Middle frontal gyrus (tissue), 1 donor: Measurements from ENCODE around the gene ZNF888.
"Not testable (repeated sequence)": the region's sequence is repeated elsewhere in the genome, so short reads cannot be mapped to it uniquely, and the experiment has no call there.

ENCODE experiments used
- DNase-seq: peaks from one replicate; pipeline ENCODE4 v3.0.0-alpha.2; 2015; ENCODE audit warnings: low spot score; ENCODE audit errors: extremely low spot score

Gene ZNF888

DNA sequence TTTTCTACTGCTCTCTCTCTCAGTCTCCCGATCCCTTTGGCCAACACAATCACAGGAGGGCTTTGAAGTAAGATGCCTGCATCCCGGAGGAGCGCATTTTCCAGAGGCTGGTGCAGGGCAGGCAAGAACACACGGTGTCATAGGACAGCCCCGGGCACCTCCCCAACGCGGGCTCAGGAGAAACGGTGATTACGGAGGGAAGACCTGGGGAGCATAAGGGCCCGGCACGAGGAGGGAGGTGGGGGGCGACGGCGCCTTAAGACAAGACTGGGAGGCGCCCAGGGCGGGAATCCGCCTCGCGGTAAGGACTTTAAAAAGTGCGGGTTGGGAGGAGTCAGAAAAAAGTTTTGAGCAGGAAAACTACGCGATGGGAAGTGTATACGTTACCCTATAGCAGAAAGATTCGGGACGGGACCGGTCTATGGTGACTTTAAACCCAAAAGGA, 18.7 kb upstream of the ZNF888 start:
- DNase-seq, result no peak

DNA sequence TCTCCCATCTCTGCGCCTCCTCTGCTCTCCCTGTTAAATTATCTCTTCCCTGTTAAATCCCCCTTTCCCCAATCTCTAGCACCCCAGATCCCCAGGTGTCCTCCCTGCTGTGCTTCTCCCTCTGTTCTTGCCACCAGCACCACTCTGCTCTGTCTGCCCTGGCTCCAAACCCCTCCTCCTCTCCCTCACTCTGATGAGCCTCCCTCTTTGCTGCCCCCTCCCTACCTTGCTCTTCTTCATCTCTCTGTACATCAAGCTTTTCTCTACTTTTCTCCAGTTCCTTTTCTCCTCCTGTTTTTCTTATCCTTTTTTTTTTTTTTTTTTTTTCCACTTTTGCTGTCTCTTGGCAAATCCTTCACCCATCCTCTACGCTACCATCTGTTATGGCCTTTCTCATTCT, 18.3 kb upstream of the ZNF888 start:
- DNase-seq, result not testable (repeated sequence)

DNA sequence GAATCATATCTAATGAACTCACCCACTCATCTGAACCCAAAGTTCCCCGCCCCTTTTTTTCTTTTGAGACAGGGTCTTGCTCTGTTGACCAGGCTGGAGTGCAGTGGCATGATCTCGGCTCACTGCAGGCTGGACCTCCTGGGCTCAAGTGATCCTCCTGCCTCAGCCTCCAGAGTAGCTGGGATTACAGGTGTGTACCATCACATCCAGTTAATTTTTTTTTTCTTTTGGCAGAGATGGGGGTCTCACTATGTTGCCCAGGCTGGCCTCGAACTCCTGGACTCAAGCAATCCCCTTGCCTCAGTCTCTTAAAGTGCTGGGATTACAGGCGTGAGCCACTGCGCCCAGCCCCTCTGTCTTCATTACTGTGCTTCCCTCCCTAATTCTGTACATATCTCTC, 17.7 kb upstream of the ZNF888 start:
- not testable (repeated sequence) for DNase-seq

DNA sequence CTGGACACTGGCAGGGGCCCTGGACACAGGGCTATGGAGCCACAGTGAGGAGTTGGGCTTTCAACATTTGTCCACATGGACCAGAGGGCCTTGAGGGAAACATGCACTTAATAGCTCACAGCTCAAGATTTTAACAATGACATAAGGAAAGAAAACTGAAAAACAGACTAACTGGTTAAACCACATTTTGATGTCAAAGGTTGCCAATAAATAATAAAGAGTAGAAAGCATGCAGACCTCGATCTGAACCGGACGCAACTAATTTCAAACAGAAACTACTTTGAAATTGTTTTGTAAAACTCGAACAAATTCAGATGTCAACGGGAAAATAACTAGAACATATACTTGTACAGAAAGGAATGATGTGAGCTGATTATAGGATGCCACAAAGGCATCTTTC, 15.5 kb upstream of the ZNF888 start:
- DNase-seq, result no peak

DNA sequence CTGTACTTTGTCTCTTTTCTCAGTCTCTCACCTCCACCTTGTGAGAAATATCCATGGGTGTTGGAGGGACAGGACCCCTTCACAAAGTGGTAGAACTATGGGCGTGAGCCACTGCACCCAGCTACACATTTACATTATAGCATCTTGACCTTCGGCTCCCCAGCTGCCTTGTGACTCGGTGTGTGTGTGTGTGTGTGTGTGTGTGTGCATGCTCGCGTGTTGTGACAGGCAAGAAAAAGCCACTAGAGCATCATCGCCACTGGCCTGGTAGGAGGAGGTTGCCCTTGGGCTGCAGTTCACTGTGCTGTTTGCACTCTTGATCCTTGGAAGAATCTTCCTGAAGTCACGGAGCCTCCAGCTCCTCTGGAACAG, 13.7 kb upstream of the ZNF888 start:
- DNase-seq, result no peak

DNA sequence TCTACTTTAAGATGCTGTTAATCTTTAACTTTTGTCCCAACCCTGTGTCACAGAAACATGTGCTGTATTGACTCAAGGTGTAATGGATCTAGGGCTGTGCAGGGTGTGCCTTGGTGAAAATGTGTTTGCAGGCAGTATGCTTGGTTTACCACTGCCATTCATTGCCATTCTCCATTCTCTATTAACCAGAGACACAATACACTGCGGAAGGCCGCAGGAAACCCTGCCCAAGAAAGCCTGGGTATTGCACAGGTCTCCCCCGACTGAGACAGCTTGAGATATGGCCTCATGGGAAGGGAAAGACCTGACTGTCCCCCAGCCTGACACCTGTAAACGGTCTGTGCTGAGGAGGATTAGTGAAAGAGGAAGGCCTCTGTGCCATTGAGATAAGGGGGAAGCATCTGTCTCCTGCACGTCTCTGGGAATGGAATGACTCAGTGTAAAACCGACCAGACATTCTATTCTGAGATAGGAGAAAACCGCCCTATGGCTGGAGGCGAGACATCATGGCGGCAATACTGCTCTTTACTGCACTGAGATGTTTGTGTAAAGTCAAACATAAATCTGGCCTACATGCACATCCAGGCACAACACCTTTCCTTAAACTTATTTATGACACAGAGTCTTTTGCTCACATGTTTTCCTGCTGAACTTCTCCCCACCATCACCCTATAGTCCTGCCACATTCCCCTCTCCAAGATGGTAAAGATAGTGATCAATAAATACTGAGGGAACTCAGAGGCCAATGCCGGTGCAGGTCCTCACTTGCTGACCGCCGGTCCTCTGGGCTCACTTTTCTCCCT, 13.1 kb upstream of the ZNF888 start:
- DNase-seq, result no peak

DNA sequence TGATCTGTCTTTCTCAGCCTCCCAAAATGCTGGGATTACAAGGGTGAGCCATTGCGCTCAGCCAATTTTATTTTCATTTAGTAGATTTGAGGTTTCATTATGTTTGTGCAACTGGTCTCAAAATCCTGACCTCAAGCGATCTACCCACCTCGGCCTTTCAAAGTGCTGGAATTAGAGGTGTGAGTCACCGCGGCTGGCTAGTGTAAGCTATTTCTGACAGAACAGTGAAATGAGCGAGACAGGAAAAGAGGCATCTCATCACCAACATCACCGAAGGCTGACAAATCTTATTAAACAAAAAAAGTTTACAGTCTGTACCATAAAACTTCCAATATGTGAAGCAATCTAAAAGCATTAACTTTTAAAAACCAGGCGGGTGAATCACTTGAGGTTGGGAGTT, 12.2 kb upstream of the ZNF888 start:
- no peak for DNase-seq

DNA sequence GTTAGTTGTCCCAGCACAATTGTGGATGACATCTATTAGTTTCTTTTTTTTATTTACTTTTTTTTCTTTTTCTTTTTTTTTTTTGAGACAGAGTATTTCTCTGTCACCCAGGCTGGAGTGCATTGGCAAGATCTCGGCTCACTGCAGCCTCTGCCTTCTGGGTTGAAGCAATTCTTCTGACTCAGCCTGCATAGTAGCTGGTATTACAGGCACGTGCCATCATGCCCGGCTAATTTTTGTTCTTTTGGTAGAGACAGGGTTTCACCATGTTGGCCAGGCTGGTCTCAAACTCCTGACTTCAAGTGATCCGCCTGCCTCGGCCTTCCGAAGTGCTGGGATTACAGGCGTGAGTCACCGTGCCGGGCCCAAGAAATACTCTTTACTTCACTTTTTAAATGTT, 1.4 kb upstream of the ZNF888 start:
- DNase-seq, result not testable (repeated sequence)

DNA sequence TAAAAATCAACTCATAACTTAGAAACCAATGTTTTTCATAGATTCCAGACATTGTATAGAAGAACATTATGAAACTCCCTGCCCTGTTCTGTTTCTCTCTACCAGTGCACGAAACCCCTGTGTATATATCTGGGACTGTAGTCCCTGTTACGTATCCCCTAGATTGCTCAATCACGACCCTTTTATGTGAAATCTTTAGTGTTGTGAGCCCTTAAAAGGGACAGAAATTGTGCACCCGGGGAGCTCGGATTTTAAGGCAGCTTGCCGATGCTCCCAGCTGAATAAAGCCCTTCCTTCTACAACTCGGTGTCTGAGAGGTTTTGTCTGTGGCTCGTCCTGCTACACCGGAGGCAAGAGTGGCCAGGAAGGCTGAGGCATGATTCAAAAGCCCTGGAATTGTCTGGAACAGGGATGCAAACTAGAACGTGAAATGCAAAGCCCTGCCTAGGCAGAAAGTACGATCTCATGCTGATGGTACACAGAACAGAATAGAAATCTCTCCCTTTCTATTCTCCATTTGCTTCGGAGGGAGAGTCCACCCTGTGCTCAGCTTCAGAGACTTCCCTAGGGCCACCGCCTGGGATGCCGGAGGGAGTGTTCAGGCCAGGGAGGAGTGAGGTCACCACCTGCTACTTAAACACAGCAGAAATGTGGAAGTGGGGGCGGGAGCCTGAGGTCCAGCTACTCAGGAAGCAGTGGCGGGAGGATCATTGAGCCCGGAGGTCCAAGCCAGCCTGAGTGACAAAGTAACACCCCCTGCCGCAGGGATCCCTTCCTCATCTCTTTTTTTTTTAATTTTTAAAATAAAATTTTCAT, 758 bp upstream of the ZNF888 start:
- no peak for DNase-seq

DNA sequence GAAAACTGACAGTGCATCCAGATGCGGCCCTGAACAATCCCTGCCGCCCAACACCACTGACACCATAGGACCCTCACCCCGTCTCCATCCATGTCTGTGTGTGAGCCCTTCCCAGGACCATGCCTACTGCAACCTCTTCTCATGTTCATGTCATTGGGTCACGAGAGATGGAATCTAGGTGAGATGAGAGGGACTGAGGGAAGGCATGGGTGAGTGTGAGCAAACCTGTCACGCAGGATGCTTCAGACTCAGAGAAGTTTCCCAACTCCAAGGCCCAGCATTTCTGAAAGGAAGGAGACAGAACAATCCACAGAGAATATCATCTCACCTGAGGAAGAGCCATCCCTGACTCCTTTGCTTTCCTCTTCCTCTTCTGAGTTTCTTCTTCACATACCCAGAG, 5.7 kb downstream of the ZNF888 start:
- DNase-seq, result no peak

DNA sequence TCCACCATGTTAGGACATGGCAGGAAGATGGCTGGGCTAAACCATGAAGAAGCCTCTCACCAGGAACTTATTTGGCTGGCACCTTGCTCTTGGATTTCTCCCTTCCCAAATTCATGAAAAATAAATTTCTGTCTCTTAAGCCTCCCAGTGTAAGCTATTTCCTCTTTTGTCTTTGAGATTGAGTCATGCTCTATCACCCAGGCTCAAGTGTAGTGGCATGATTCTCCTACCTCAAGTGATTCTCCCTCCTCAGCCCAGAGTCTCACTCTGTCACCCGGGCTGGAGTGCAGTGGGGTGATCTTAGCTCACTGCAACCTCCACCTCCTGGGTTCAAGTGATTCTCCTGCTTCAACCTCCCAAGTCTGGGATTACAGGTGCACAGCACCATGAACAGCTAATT, 12.6 kb downstream of the ZNF888 start:
- no peak for DNase-seq

DNA sequence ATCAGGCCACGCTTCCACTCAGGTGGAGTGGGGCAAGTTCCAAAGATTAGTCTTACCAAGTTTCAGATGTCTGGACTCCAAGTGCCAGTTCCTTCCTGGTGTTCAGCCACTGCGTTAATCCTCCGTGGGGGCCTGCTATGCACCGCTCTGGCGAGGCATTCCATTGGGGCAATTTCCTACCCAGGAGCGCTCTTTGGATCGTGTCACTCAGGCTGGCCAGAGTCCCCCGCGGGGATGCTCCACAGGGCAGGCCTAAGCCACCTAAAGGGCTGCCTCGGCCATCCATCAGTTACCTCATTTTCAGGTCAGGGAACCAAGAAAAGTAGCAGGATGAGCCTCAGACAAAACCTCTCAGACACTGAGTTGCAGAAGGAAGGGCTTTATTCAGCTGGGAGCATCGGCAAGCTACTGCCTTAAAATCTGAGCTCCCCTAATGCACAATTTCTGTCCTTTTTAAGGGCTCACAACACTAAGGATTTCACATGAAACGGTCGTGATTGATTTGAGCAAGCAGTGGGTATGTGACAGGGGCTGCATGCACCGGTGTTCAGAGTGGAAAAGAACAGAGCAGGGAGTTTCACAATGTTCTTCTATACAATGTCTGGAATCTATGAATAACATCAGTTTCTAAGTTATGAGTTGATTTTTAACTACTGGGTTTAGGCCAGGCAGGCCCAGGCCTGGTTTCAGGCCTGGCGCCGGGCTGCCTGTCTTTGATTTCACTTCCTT, 19.0 kb downstream of the ZNF888 start:
- DNase-seq, result not testable (repeated sequence)

DNA sequence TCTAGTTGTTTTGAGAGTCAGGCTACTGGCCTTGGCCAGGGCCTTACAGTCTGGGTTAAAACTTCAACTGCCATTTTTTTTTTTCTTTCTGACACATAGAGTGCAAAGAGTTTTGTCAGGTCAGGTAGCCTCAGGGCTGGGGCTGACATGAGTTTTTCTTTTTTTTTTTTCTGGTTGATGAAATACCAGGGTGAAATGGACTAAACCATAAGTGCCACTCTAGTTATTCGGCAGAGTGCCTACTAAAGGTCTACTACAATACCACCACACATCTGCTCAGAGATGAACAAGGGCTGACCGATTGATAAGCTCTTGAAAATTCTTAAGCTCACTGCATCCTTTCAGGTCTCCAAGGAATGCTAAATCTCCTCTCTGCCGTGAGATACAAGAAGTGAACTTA, 21.4 kb downstream of the ZNF888 start:
- no peak for DNase-seq

DNA sequence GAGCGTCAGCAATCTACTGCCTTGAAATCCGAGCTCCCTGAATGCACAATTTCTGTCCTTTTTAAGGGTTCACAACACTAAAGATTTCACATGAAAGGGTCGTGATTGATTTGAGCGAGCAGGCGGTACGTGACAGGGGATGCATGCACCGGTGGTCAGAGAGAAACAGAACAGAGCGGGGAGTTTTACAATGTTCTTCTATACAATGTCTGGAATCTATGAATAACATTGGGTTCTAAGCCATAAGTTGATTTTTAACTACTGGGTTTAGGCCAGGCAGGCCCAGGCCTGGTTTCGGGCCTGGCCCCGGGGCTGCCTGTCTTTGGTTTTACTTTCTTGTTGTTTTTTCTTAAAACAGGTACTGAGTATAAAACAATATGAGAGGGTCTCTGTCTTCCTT, 24.6 kb downstream of the ZNF888 start:
- DNase-seq, result not testable (repeated sequence)

DNA sequence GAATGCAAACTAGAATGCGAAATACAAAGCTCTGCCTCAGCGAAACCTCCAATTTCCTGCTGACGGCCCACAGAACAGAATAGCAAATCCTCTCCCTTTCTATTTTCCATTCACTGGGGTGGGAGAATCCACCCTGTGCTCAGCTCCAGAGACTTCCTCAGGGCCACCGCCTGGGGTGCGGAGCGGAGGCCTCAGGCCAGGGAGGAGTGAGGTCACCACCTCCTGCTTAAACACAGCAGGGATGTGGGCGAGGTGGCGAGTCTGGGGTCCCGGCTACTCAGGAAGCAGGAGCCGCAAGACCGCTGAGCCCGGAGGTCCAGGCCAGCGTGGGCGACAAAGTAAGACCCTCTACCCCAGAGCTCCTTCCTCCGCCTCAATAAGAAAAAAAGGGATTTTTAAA, 25.1 kb downstream of the ZNF888 start:
- DNase-seq, result no peak

DNA sequence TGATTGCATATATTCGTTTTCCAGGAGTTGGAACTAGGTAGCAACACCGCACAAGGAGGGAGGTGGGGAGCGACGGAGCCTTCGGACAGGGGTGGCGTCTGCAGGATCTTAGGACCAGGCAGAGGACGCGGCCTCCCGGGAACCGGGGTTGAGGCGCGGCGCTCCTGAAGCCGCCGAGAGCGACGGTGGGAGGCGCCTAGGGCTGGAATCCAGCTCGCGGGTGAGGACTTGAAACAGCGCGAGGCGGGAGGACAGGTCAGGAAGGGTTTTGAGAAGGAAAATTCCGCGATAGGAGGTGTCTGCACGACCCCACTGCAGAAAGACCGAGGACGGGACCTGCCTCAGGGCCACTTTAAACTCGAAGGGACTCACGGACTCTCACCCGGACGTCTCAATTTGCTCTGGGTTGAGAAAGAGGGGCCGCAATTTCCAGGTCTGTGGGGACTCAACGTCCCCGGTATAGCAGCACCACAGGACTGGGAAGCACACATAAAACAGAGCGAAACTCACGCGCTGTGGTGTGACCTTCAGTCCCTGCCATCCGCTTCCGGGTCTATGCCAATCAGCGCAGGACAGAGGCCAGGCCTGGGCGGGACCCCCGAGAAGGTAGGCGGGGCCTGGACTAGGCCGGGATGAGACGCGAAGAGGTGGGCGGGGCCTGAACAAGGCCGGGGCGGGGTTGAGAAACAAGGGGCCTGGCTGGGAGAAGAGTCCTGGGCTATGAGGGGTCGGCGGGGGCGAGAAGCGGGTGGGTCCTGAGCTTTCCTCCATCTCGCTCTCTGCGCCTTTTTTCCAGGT, 25.9 kb downstream of the ZNF888 start, which contains the start of gene ZNF320:
TSS of gene ZNF320 (minus strand) at position 498 of the 798 bp plus-strand sequence. CDS start 7,380 bp downstream, outside the sequence.
- peak; percentile 91 for DNase-seq

DNA sequence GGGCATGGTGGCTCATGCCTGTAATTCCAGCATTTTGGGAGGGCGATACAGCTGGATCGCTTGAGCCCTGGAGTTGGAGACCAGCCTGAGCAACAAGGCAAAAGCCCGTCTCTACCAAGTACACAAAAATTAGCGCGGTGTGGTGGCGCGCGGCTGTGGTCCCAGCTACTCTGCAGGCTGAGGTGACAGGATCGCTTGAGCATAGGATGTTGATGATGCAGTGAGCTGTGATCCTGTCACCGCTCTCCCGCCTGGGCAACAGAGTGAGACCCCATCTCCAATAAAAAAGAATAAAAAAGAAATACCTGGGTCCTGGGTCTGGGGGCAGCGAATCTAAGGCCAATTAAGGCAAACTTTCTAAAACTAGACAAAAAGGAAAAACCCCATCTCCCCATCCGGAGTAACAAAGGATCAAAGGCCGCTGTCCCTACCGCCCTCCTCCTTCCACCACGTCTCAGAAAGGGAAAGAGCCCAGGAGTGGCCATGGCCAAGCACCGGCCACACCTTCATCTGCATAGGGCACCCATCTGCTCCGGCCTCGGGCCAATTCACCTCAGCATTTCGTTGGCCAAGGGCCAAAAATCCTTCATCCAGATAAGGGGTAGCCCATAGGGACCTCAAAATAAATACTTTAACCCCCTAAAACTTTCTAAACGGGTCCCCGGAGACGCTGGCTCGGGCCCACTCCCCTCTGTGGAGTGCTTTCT, 26.6 kb downstream of the ZNF888 start:
- no peak for DNase-seq

DNA sequence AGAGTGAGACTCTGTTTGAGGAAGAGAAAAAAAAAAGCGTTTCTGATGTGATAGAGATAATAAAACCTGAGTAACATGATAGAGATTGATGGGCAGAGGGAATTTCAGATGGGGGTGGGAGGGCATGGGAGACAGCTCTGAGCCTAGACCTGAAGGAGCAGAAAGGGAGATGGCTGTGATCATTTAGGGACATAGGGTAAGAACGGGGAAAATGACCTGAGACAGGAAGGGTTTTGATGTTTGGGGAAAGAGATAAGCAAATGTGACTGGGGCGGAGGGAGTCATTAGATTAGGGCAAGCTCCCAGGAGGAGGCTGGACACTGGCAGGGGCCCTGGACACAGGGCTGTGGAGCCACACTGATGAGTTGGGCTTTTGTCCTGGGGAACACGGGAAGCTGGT, 31.9 kb downstream of the ZNF888 start:
- DNase-seq, result no peak

DNA sequence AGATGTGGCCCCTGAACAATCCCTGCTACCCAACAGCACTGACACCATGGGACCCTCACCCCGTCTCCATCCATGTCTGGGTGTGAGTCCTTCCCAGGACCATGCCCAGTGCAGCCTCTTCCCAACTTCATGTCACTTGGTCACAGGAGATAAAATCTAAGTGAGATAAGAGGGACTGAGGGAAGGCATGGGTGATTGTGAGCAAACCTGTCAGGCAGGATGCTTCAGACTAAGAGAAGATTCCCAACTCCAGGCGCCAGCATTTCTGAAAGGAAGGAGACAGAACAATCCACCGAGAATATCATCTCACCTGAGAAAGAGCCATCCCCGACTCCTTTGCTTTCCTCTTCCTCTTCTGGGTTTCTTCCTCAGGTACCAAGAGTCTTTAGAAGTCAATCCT, 33.3 kb downstream of the ZNF888 start:
- no peak for DNase-seq

DNA sequence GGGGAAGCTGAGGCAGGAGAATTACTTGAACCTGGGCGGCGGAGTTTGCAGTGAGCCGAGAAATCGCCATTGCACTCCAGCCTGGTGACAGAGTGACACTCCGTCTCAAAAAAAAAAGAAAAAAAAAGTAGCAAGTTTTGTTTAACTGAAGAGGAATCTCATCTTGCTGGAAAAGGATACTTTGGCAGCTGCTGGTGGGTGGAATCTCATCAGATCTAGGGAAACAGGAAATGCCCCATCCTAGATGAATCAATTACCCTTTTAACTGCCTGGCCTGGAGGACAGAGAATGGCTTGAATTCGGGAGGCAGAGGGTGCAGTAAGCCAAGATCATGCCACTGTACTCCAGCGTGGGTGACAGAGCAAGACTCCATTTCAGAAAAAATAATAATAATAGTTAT, 34.2 kb downstream of the ZNF888 start:
- DNase-seq, result no peak
